CD4-positive, CD25-positive, alpha-beta regulatory T cell (primary cell): Measurements from ENCODE around the gene MORC2. TPM values are rescaled to one million over a fixed set of nuclear protein-coding genes. Genes with fewer than 3 reads are reported as not detected.

ENCODE experiments used
- ATAC-seq, 2 donors: fragments of 150-1000 bp; cut with Tn5 transposase; one replicate each; pipeline ENCODE4 v1.10.0; 2021; ENCODE audit warnings: low read depth in 2 of 2, moderate number of reproducible peaks in 2 of 2, moderate library complexity in 1 of 2
- DNase-seq, 3 donors: peaks; one replicate each; pipeline versions ENCODE4 v3.0.0 to v3.0.0-alpha.2; 2012 to 2022; ENCODE audit warnings: mixed read lengths in 1 of 3
- H3K27ac ChIP-seq: one replicate; pipeline ENCODE4 v1.7.0; 2013; ENCODE audit warnings: mild to moderate bottlenecking, low read length; ENCODE audit not compliant: insufficient read depth, poor library complexity, severe bottlenecking
- H3K27me3 ChIP-seq: one replicate; pipeline ENCODE4 v1.7.0; 2013; ENCODE audit warnings: low read length; ENCODE audit not compliant: control insufficient read depth, insufficient read depth
- H3K36me3 ChIP-seq: one replicate; pipeline ENCODE4 v1.7.0; 2013; ENCODE audit warnings: mild to moderate bottlenecking, low read length, moderate library complexity; ENCODE audit not compliant: control insufficient read depth, insufficient read depth
- H3K4me1 ChIP-seq: 2 replicates; pipeline ENCODE4 v1.7.0; 2013; ENCODE audit warnings: mild to moderate bottlenecking, low read length; ENCODE audit not compliant: insufficient read depth, control insufficient read depth, poor library complexity, severe bottlenecking
- H3K4me3 ChIP-seq: one replicate; pipeline ENCODE4 v1.7.0; 2013; ENCODE audit warnings: low read depth, mild to moderate bottlenecking, low read length, moderate library complexity
- H3K9me3 ChIP-seq, 2 experiments: 1 replicate in 1 of 2; 2 replicates in 1 of 2; pipeline ENCODE4 v1.7.0; 2013; ENCODE audit warnings: low read length in 2 of 2, mild to moderate bottlenecking in 1 of 2, moderate library complexity in 1 of 2; ENCODE audit not compliant: control insufficient read depth in 2 of 2
- H3K27ac Mint-ChIP-seq, 3 donors: one replicate each; pipeline ENCODE4 v1.8.0; 2020 to 2022; ENCODE audit warnings: mild to moderate bottlenecking in 3 of 3, mixed read lengths in 3 of 3, moderate library complexity in 2 of 3
- H3K27me3 Mint-ChIP-seq: one replicate; pipeline ENCODE4 v1.8.0; 2022; ENCODE audit warnings: mild to moderate bottlenecking, mixed read lengths
- H3K36me3 Mint-ChIP-seq: one replicate; pipeline ENCODE4 v1.8.0; 2020; ENCODE audit warnings: mixed read lengths
- H3K4me1 Mint-ChIP-seq, 4 donors: one replicate each; pipeline ENCODE4 v1.8.0; 2020 to 2022; ENCODE audit warnings: mixed read lengths in 4 of 4, mild to moderate bottlenecking in 1 of 4
- H3K4me3 Mint-ChIP-seq, 4 donors: one replicate each; pipeline ENCODE4 v1.8.0; 2020 to 2022; ENCODE audit warnings: mild to moderate bottlenecking in 4 of 4, mixed read lengths in 4 of 4, moderate library complexity in 3 of 4
- H3K9me3 Mint-ChIP-seq, 7 donors: one replicate each; pipeline ENCODE4 v1.8.0; 2020 to 2022; ENCODE audit warnings: mixed read lengths in 7 of 7, mild to moderate bottlenecking in 3 of 7, moderate library complexity in 2 of 7
- polyA plus RNA-seq, 4 donors: library from polyadenylated mRNA; unstranded; fragments of 300-500 nt; fragmentation: Illumina TruSeq; gene quantifications; one replicate each; pipeline ENCODE4 v1.2.3, GENCODE V29; 2021
- total RNA-seq: library from RNA; stranded (reverse); gene quantifications from one replicate; pipeline ENCODE4 v1.2.3, GENCODE V29; 2022

Gene MORC2
- total and polyA plus RNA-seq, 5 donors from 2014 or later: 7.6 to 39.0 (median 16.4) TPM

- no peak for DNase-seq
- H3K4me1 Mint-ChIP-seq: peaks cover 0 to 53% (median 28%) of the 10 kb centered on the region in 4 donors
- H3K27me3 Mint-ChIP-seq: no peaks in the 10 kb centered on the region
- H3K27ac Mint-ChIP-seq: no peak overlapping the region
- no peak for ATAC-seq
- no peaks in the 10 kb centered on the region for H3K9me3 Mint-ChIP-seq
- H3K27ac ChIP-seq: no peak overlapping the region
- H3K36me3 ChIP-seq: peaks cover 37% of the 10 kb centered on the region
- H3K4me3 ChIP-seq: no peak overlapping the region
- H3K36me3 Mint-ChIP-seq: peaks cover 56% of the 10 kb centered on the region
- peaks cover 2% of the 10 kb centered on the region for H3K4me1 ChIP-seq
- no peaks in the 10 kb centered on the region for H3K9me3 ChIP-seq
- H3K27me3 ChIP-seq: no peaks in the 10 kb centered on the region
- no peak overlapping the region for H3K4me3 Mint-ChIP-seq
Observed at GRCh38 chr22:30948930-30949342, 19.6 kb downstream of the MORC2 start.

GRCh38 chr22:30947816-30948454 is 20.6 kb downstream of the MORC2 start:
- Mint-ChIP-seq H3K4me3 (no peak overlapping the region), H3K4me1 (peaks cover 6 to 58% (median 35%) of the 10 kb centered on the region in 4 donors), H3K9me3 (no peaks in the 10 kb centered on the region), H3K36me3 (peaks cover 52% of the 10 kb centered on the region), H3K27me3 (no peaks in the 10 kb centered on the region), H3K27ac (no peak overlapping the region)
- DNase-seq (peak in 2 of 3 donors; percentile 51 to 66), ATAC-seq (peak in 1 of 2 donors; percentile 32)
- H3K36me3 ChIP-seq: peaks cover 34% of the 10 kb centered on the region
- peak overlapping the region; percentile 14 for H3K4me3 ChIP-seq
- peaks cover 12% of the 10 kb centered on the region for H3K4me1 ChIP-seq
- no peak overlapping the region for H3K27ac ChIP-seq
- no peaks in the 10 kb centered on the region for H3K9me3 ChIP-seq
- H3K27me3 ChIP-seq: no peaks in the 10 kb centered on the region

GRCh38 chr22:30947173-30947815 is 21.3 kb downstream of the MORC2 start:
- Mint-ChIP-seq H3K4me3 (no peak overlapping the region), H3K36me3 (peaks cover 52% of the 10 kb centered on the region)

GRCh38 chr22:30946354-30946753 is 22.2 kb downstream of the MORC2 start:
- H3K27ac ChIP-seq: no peak overlapping the region
- H3K9me3 ChIP-seq: no peaks in the 10 kb centered on the region
- peaks cover 34% of the 10 kb centered on the region for H3K36me3 ChIP-seq
- H3K36me3 Mint-ChIP-seq: peaks cover 57% of the 10 kb centered on the region
- ATAC-seq (no peak), DNase-seq (no peak)
- peaks cover 6 to 57% (median 35%) of the 10 kb centered on the region in 4 donors for H3K4me1 Mint-ChIP-seq
- no peak overlapping the region for H3K4me3 ChIP-seq
- H3K27me3 Mint-ChIP-seq: no peaks in the 10 kb centered on the region
- no peak overlapping the region for H3K4me3 Mint-ChIP-seq
- peaks cover 28% of the 10 kb centered on the region for H3K4me1 ChIP-seq
- H3K27me3 ChIP-seq: no peaks in the 10 kb centered on the region
- no peaks in the 10 kb centered on the region for H3K9me3 Mint-ChIP-seq
- peak overlapping the region in 2 of 3 donors; percentile 54 to 70 for H3K27ac Mint-ChIP-seq

More at GRCh38 chr22:30947173-30947815, 21.3 kb downstream of the MORC2 start:
- Histone ChIP-seq H3K36me3 (peaks cover 34% of the 10 kb centered on the region), H3K9me3 (no peaks in the 10 kb centered on the region), H3K27me3 (no peaks in the 10 kb centered on the region), H3K4me1 (peaks cover 19% of the 10 kb centered on the region), H3K4me3 (no peak overlapping the region), H3K27ac (no peak overlapping the region)
- H3K4me1 Mint-ChIP-seq: peaks cover 6 to 57% (median 33%) of the 10 kb centered on the region in 4 donors
- ATAC-seq (no peak), DNase-seq (no peak)
- H3K27ac Mint-ChIP-seq: no peak overlapping the region
- no peaks in the 10 kb centered on the region for H3K27me3 Mint-ChIP-seq
- H3K9me3 Mint-ChIP-seq: no peaks in the 10 kb centered on the region

GRCh38 chr22:30945653-30946052 is 22.9 kb downstream of the MORC2 start:
- Histone ChIP-seq H3K4me3 (no peak overlapping the region), H3K36me3 (peaks cover 34% of the 10 kb centered on the region), H3K9me3 (no peaks in the 10 kb centered on the region), H3K4me1 (peaks cover 35% of the 10 kb centered on the region), H3K27ac (no peak overlapping the region), H3K27me3 (no peaks in the 10 kb centered on the region)
- DNase-seq (no peak), ATAC-seq (no peak)
- Mint-ChIP-seq H3K27me3 (no peaks in the 10 kb centered on the region), H3K36me3 (peaks cover 59% of the 10 kb centered on the region), H3K9me3 (no peaks in the 10 kb centered on the region), H3K4me1 (peaks cover 12 to 59% (median 37%) of the 10 kb centered on the region in 4 donors), H3K27ac (peak overlapping the region in 1 of 3 donors; percentile 34), H3K4me3 (peak overlapping the region in 1 of 4 donors; percentile 30)

- DNase-seq: no peak
- peaks cover 42% of the 10 kb centered on the region for H3K4me1 ChIP-seq
- peak overlapping the region; percentile 34 to 79 (median 70) for H3K27ac Mint-ChIP-seq
Observed at GRCh38 chr22:30944986-30945385, 23.6 kb downstream of the MORC2 start.

GRCh38 chr22:30943368-30943767 is 25.2 kb downstream of the MORC2 start:
- Mint-ChIP-seq H3K36me3 (peaks cover 53% of the 10 kb centered on the region), H3K27ac (peak overlapping the region; percentile 79 to 97 (median 80)), H3K4me3 (peak overlapping the region; percentile 33 to 89 (median 74)), H3K27me3 (no peaks in the 10 kb centered on the region), H3K4me1 (peaks cover 18 to 73% (median 45%) of the 10 kb centered on the region in 4 donors), H3K9me3 (no peaks in the 10 kb centered on the region)
- peaks cover 26% of the 10 kb centered on the region for H3K36me3 ChIP-seq
- H3K27me3 ChIP-seq: no peaks in the 10 kb centered on the region
- H3K9me3 ChIP-seq: no peaks in the 10 kb centered on the region
- H3K4me3 ChIP-seq: peak overlapping the region; percentile 73
- DNase-seq (peak; percentile 33 to 81 (median 72)), ATAC-seq (peak; percentile 82 to 83)
- H3K4me1 ChIP-seq: peaks cover 58% of the 10 kb centered on the region
- peak overlapping the region; percentile 58 for H3K27ac ChIP-seq

More at GRCh38 chr22:30944986-30945385, 23.6 kb downstream of the MORC2 start:
- Mint-ChIP-seq H3K9me3 (no peaks in the 10 kb centered on the region), H3K4me3 (peak overlapping the region in 1 of 4 donors; percentile 17), H3K4me1 (peaks cover 12 to 66% (median 40%) of the 10 kb centered on the region in 4 donors), H3K27me3 (no peaks in the 10 kb centered on the region), H3K36me3 (peaks cover 54% of the 10 kb centered on the region)
- Histone ChIP-seq H3K4me3 (no peak overlapping the region), H3K9me3 (no peaks in the 10 kb centered on the region), H3K36me3 (peaks cover 32% of the 10 kb centered on the region), H3K27me3 (no peaks in the 10 kb centered on the region), H3K27ac (no peak overlapping the region)
- no peak for ATAC-seq
